Activated T-cell treated with anti-CD3 and anti-CD28 coated beads for 1 hour (primary cell): Measurements from ENCODE around the gene CACNG3.
"Not testable (repeated sequence)": the region's sequence is repeated elsewhere in the genome, so short reads cannot be mapped to it uniquely, and the experiment has no call there.

Experiments
- DNase-seq: peaks from one replicate; pipeline ENCODE4 v3.0.0-alpha.2; 2020; ENCODE audit warnings: low read depth

Gene CACNG3

GRCh38 chr16:24332582-24333090, 76.5 kb downstream of the CACNG3 start:
- DNase-seq, result no peak

DNA sequence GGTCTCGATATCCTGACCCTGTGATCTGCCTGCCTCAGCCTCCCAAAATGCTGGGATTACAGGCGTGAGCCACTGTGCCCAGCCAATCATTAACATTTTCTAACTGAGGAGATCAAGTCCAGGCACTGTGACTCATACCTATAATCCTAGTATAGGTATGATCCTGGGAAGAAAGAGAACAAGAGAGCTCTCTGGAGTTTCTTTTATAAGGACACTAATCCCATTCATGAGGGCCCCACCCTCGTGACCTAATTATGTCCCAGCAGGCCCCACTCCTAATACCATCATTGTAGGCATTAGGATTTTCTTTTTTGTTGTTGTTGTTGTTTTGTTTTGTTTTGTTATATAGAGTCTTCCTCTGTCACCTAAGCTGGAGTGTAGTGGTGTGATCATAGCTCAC, 80.4 kb downstream of the CACNG3 start:
- DNase-seq, result no peak

DNA sequence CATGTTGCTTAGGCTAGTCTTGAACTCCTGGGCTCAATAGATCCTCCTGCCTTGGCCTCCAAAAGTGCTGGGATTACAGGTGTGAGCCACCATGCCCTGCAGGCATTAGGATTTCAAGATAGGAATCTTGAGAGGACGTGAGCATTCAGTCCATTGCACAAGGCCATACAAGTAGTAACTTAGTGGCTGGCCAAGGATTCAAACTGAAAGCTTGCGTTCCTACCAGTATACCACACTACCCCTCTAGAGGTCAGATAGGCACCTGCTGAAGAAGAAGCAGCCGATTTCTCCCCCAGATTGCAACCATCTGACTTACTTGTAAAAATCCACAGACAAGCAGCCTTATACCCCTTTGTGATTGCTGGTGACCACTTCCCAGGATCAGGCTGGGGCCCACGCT, 80.9 kb downstream of the CACNG3 start:
- DNase-seq, result no peak

DNA sequence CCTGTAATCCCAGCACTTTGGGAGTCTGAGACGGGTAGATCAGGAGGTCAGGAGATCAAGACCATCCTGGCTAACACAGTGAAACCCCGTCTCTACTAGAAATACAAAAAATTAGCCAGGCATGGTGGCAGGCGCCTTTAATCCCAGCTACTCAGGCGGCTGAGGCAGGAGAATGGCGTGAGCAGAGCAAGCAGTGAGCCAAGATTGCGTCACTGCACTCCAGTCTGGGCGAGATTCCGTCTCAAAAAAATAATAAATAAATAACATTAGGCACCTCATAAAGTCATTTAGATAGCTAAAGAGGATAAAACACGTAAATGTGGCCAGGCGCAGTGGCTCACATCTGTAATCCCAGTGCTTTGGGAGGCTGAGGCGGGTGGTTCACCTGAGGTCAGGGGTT, 87.7 kb downstream of the CACNG3 start:
- DNase-seq, result not testable (repeated sequence)

DNA sequence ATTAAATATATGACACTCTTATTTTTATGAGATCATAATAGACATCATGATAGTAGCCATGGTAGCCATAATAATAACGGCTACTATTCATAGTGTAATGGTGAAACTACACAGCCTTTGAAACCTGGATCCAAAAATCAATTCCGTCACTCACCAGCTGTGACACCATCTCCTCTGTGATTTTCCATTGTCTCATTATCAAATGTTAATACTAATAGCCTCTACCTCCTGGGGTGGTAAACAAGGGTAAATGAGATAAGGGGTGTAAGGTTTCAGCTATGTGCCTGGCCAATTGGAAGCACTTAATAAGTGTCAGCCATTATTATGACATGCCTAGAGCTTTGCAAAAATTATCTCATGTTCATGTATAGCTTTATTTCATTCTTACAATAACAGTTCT, 88.6 kb downstream of the CACNG3 start:
- DNase-seq, result no peak

DNA sequence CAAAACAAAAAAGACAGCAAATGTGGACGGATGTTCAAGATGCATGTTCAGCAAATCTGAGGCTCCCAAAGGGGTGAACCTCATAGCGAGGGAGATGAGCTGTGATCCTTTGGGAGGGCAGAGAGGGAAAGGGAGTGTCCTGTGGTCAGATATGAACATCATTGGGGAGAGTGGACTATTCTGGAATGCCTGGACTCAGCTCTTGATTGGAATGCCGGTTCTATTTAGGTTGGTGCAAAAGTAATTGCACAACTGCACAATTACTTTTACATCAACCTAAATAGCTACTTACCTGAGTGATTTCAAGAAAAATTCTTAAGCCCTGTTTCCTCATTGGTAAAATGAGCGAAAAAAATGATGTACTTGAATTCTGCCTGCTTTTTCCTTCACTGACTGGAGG, 89.6 kb downstream of the CACNG3 start:
- DNase-seq, result no peak

GRCh38 chr16:24346734-24347133, 90.6 kb downstream of the CACNG3 start:
- DNase-seq, result no peak

- DNase-seq, result no peak
Observed at GRCh38 chr16:24347556-24347955, 91.4 kb downstream of the CACNG3 start.

GRCh38 chr16:24348545-24349290, 92.6 kb downstream of the CACNG3 start:
- DNase-seq, result no peak

GRCh38 chr16:24349320-24349719, 93.2 kb downstream of the CACNG3 start:
- no peak for DNase-seq

- no peak for DNase-seq
Observed at GRCh38 chr16:24352746-24353145, 96.6 kb downstream of the CACNG3 start.

DNA sequence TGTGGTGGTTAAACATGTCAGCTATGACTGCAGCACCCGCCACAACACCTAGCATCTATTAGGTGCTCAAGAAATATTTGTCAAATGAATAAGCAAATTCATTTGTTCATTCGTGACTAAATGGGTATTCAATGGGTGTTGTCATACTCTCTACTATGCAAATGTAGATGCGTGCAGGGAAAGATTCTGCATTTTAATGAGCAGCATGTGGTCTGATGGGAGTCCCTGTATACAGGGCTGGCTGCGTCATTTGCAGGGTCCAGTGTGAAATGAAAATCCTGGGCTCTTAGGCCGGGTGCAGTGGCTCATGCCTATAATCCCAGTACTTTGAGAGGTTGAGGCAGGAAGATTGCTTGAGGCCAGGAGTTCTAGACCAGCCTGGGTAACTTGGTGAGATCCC, 97.5 kb downstream of the CACNG3 start:
- no peak for DNase-seq

DNA sequence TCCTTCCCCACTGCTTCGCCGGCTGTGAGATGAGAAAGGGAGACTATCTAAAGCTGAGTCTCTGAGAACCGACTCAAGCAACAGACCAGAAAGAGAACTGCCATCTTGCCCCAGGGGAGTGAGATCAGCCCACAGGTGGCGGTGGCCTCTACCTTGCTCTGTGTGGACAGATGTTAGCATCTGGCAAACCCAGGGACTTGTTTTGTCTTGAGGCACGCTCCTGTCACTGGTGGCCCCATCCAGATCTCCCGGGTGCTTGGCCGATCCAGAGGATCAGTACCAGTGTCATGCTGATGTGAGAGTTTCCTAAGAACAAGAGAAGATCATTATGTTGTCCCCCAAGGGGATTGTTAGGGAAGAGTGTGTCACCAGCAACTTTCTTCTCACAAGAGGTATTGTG, 101.4 kb downstream of the CACNG3 start:
- DNase-seq, result no peak

DNA sequence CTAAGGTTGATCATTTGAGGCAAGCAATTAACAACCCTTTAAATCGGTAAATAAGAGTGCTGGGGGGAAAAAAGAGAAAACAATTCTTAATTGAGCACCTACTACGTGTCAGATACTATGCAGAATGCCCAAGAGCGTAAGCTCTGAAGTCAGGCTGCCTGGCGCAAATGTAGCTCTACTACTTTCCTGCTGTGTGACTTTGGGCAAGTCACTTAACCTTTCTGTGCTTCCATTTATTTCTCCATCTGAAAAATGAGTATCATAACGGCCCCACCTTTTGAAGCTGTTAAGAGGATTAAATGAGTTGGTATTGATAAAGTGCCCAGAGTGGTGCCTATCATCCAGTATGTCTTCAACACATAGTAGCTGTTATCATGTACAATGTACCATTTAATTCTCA, 102.0 kb downstream of the CACNG3 start:
- DNase-seq, result no peak

DNA sequence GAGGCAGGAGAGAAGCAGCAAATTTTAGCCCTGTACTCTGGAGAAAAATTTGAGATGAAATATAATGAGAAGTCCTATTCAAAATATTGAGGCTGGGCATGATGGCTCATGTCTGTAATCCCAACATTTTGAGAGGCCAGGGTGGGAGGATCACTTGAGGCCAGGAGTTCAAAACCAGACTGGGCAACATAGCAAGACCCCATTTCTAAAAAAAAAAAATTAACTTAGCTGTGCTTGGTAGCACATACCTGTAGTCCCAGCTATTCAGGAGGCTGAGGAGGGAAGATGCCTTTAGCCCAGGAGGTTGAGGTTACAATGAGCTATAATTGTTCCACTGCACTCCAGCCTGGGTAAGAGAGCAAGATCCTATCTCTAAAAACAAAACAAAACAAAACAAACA, 103.4 kb downstream of the CACNG3 start:
- DNase-seq, result no peak

DNA sequence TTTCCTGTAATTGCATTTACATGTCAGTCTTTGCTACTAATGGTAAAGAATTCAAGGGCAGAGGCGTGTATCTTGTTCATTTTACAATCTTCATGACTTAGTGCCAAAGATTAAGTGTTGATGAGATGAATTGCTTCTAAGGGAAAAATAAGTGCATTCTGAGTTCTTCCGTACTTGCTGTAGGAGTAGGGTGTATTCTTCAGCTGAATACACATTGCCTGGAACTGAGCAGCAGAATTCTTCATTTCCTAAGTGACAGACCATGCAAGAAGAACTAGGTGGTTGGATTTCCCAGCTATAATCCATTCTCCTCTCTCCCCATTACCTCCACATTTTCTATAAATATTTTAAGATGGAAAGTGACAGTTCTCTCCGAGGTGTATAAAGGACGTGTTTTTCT, 104.8 kb downstream of the CACNG3 start:
- no peak for DNase-seq

- DNase-seq, result no peak
Observed at GRCh38 chr16:24364596-24364995, 108.5 kb downstream of the CACNG3 start.

DNA sequence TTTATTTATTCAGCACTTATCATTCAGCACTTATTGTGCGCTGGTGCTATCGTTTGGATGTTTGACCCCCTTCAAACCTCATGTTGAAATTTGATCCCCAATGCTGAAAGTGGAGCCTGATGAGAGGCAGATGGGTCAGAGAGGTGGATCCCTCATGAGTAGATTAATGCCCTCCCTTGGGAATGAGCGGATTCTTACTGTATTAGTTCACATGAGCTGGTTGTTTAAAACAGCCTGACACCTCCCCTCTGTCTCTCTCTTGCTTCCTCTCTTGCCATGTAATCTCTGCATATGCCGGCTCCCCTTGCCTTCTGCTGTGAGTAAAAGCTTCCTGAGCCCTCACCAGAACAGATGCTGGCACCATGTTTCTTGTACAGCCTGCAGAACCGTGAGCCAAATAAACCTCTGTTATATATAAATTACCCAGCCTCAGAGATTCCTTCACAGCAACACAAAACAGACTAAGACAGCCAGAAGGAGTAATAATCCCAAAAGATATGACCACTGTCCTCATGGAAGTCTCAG, 111.1 kb downstream of the CACNG3 start:
- no peak for DNase-seq

DNA sequence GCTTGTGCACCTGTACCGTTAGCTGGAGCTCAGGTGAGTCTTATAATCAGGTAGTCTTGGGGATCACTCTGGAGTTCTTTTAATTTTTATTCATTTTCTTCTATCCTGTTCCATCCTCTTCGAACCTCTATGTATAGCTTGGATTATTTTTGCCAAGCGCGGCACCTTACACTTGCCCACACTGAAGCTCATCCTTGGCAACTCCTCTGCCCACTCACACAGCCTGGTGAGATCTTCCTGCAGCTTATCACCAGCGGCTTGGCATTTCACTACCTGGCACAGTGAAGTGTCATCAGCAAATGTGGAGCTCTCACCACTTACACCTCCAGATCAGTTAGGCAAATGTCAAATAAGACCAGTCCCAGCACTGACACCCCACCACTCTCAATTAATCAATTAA, 116.7 kb downstream of the CACNG3 start:
- no peak for DNase-seq

DNA sequence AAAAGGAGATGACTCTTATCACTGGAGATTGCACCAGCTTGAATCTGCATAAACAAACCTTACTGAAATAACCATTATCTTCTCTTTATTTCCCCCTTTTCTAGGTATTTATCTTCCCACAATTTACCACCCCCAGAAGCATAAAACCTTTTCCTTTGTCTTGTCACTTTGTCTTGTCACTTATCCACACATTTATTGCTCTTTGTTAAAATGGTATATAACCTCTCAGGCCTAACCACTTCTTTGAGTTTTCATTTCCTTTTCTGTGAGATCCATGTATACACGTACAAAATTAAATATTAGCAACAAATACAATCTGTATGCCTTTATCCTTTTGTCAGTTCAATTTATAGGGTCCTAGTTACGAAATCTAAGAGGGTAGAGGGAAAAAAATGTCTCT, 122.9 kb downstream of the CACNG3 start:
- DNase-seq, result no peak

- no peak for DNase-seq
Observed at GRCh38 chr16:24381470-24382118, 125.5 kb downstream of the CACNG3 start.

DNA sequence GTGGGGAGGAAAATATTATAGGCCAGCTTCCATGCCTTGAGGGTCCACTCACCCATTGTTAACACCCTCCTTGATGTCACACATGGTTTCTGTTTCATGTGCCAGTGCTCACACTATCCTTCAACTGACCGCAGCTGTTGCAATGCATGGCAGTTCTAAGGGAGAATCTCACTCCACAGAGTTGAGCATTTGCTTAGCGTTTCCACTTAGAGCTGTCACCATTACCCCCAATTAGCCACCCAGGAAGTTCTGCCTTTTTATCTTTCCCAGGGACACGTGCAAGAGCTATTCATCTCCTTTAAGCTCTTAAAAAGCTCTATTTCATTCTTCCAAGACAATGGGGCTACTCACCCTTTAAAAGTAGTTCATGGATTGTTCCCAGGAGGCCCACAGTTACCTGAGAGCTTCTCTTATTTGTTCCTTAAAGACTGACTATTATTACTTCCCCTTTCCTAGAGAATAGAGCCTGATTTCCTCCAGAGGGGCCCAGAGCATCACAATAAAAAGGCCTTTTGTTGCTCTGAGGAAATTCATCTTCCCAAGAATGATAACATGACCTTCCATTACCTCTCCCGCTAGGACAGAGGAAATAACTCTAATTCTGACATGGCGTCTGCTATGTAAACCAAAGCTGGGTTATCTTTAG, 126.8 kb downstream of the CACNG3 start:
- DNase-seq, result no peak

DNA sequence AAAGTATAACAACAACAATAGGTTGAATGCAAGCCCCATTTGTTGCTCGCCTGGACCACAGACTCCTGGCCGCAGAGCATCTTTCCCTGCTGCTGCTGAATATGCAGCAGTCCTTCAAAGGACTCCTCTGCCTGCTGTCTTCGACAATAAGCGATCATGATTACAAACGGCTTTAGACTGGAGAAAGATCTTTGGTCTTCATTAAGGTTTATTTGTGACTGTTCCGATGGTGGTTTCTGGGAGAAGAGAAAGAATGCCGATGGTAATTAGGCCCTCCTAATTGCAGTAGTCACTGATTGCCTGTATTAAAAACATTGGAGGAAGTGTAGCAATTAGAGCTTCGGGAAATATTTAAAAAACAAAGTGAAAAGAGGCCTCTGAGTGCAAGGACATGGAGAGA, 138.2 kb downstream of the CACNG3 start:
- no peak for DNase-seq
